Parathyroid adenoma (tissue), 2 donors: ENCODE data around the gene NELFB.

Experiments used
- H2AFZ ChIP-seq: fragments of 300-600 bp; sonication (generic); one replicate; pipeline ENCODE4 v1.7.0; 2017; ENCODE audit warnings: antibody characterized with exemption, mild to moderate bottlenecking
- H3K27ac ChIP-seq: fragments of 300-600 bp; sonication (generic); one replicate; pipeline ENCODE4 v1.7.0; 2017
- H3K27me3 ChIP-seq: fragments of 300-600 bp; sonication (generic); one replicate; pipeline ENCODE4 v1.7.0; 2017; ENCODE audit warnings: low read length; ENCODE audit not compliant: control insufficient read depth, insufficient read depth
- H3K36me3 ChIP-seq: fragments of 300-600 bp; sonication (generic); one replicate; pipeline ENCODE4 v1.7.0; 2017; ENCODE audit warnings: low read length; ENCODE audit not compliant: control insufficient read depth, insufficient read depth
- H3K4me1 ChIP-seq: fragments of 300-600 bp; sonication (generic); one replicate; pipeline ENCODE4 v1.7.0; 2017; ENCODE audit warnings: control low read depth
- H3K4me2 ChIP-seq: fragments of 300-600 bp; sonication (generic); one replicate; pipeline ENCODE4 v1.7.0; 2017; ENCODE audit warnings: low read length
- H3K4me3 ChIP-seq: fragments of 300-600 bp; sonication (generic); one replicate; pipeline ENCODE4 v1.7.0; 2017; ENCODE audit warnings: low read depth, low read length
- H3K79me2 ChIP-seq: fragments of 300-600 bp; sonication (generic); one replicate; pipeline ENCODE4 v1.7.0; 2017; ENCODE audit warnings: control low read depth
- H3K9ac ChIP-seq: fragments of 300-600 bp; sonication (generic); one replicate; pipeline ENCODE4 v1.7.0; 2017; ENCODE audit warnings: mild to moderate bottlenecking
- H3K9me3 ChIP-seq: fragments of 300-600 bp; sonication (generic); one replicate; pipeline ENCODE4 v1.7.0; 2017; ENCODE audit warnings: low read length; ENCODE audit not compliant: control insufficient read depth
- TF ChIP-seq, protein P1 (sequence below): fragments of 300-600 bp; sonication (generic); IDR thresholded peaks from one replicate; pipeline ENCODE4 v1.7.0; 2017; ENCODE audit warnings: antibody characterized with exemption, mild to moderate bottlenecking
- donor health status: primary hyperparathyroidism.

The NELFB gene

DNA sequence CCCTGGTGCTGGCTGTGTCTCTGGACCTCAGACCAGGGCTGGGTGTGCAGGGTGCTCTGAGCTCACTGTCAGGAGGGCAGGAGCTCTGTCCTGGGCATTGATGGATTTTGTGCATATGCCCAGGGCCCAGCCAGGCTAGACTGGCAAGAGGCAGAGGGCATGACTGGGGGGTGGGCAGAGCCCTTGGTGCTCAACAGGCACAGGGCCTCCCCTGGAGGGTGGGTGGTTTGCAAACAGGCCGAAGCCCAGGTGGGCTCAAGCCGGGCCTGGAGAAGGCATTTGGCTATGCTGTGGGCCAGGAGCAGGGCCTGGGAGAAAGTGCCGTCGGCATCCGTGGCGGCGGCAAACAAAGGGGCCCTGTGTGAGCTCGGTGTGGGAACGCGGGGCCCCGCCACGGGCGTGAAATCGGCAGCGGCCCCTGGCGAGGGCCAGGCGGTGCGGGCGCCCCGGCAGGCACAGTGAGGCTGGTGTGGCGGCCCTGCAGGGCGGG lies 48.8 kb downstream of the NELFB start:
- no peak overlapping the region for H3K27ac ChIP-seq
- H2AFZ ChIP-seq, result no peak overlapping the region
- no peak overlapping the region for H3K9ac ChIP-seq
- H3K36me3 ChIP-seq, result no peaks in the 10 kb centered on the region
- no peaks in the 10 kb centered on the region for H3K27me3 ChIP-seq
- TF ChIP-seq, protein P1, sequence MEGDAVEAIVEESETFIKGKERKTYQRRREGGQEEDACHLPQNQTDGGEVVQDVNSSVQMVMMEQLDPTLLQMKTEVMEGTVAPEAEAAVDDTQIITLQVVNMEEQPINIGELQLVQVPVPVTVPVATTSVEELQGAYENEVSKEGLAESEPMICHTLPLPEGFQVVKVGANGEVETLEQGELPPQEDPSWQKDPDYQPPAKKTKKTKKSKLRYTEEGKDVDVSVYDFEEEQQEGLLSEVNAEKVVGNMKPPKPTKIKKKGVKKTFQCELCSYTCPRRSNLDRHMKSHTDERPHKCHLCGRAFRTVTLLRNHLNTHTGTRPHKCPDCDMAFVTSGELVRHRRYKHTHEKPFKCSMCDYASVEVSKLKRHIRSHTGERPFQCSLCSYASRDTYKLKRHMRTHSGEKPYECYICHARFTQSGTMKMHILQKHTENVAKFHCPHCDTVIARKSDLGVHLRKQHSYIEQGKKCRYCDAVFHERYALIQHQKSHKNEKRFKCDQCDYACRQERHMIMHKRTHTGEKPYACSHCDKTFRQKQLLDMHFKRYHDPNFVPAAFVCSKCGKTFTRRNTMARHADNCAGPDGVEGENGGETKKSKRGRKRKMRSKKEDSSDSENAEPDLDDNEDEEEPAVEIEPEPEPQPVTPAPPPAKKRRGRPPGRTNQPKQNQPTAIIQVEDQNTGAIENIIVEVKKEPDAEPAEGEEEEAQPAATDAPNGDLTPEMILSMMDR, result no peak
- H3K4me1 ChIP-seq, result no peaks in the 10 kb centered on the region
- H3K4me3 ChIP-seq, result no peak overlapping the region
- H3K4me2 ChIP-seq, result no peak overlapping the region
- H3K79me2 ChIP-seq, result no peaks in the 10 kb centered on the region
- no peaks in the 10 kb centered on the region for H3K9me3 ChIP-seq

DNA sequence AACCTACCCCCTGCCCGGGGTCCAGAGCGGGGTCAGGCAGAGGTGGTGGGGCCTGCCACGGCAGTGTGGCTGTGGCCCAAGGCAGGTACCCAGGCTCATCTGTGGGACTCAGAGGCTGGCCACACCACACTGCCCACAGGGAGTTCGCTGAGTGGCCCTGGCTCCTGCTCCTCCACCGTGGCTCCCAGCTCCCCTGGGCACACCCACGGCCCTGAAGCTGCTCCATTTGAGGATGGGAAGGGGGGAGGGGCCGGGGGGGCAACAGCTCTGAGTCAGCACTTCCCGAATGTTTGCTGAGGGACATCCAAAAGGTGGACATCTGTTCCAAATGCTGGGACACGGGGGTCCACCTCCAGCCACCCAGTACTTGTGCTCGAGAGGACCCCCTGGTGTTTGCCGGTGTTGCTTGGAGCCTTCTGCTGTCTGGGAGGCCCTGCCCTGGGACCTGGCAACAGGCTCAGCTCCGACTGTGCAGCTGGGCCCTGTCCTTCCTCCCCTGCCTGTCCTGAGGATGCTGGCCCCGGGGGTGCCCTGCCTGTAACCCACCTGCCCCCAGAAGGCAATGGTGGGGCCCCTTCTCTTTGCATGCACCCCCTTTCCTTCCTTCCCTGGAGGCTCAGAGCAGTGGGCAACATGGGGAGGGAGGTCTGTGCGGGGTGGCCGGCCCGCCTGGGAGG lies 49.4 kb downstream of the NELFB start:
- Histone ChIP-seq H3K9me3 (no peaks in the 10 kb centered on the region), H3K27me3 (no peaks in the 10 kb centered on the region), H3K4me1 (no peaks in the 10 kb centered on the region), H3K36me3 (no peaks in the 10 kb centered on the region), H3K9ac (no peak overlapping the region), H3K4me3 (no peak overlapping the region), H3K79me2 (no peaks in the 10 kb centered on the region), H3K4me2 (peak overlapping the region; percentile 69), H2AFZ (no peak overlapping the region), H3K27ac (peak overlapping the region; percentile 60)
- TF ChIP-seq, protein P1, result no peak

DNA sequence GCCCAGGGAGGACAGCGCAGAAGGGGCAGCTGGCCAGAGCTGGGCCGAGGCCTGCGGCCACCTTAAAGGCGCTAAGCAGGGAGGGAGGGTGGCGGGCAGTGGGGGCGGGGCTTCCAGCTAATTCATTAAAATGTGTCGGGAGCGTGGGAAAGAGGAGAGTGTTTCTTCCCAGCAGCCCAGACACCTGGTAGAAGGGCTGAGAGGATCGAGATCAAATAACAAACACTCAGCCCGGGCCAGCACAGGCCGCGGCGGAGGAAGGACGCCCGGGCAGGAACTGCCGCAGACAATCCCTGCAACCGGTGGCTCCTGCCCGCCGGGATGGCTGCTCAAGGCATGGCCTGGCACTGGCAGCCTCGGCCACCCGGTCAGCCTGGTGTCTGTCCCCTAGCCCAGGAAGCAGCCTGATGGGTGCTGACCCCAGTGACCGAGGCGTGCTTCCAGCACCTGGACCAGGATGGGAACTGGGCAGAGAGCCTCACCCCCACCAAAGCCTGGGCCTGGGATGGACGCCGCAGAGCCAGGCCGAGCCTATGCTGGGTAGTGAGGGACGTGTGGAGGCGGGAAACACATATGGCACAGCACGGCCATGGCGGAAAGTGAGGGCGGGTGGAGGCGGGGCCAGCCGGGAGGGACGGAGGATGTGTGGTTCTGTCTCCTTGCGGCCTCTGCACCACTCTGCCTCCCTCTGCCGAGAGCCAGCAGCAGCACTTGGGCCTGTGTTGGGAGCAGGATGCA lies 50.1 kb downstream of the NELFB start:
- Histone ChIP-seq H3K4me2 (peak overlapping the region; percentile 69), H2AFZ (no peak overlapping the region), H3K4me1 (no peaks in the 10 kb centered on the region), H3K27ac (peak overlapping the region; percentile 60), H3K9ac (no peak overlapping the region), H3K36me3 (no peaks in the 10 kb centered on the region), H3K79me2 (no peaks in the 10 kb centered on the region), H3K27me3 (no peaks in the 10 kb centered on the region), H3K4me3 (no peak overlapping the region), H3K9me3 (no peaks in the 10 kb centered on the region)
- TF ChIP-seq, protein P1, result no peak

DNA sequence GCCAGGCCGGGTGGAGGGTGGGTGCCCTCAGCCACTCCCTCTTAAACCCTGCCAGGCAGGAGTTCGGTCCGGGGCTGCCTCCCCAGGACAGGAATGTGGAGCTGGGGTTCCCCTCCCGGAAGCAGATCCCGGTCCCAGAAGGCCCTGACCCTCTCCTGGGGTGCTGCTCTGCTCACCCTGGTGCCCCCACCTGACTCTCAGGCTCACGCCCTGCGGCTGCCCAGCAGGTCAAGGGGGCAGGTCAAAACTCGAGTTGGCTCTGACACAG lies 50.6 kb downstream of the NELFB start:
- TF ChIP-seq, protein P1, result no peak
- H3K27me3 ChIP-seq, result no peaks in the 10 kb centered on the region
- no peak overlapping the region for H3K4me3 ChIP-seq
- peak overlapping the region; percentile 69 for H3K4me2 ChIP-seq
- no peaks in the 10 kb centered on the region for H3K4me1 ChIP-seq
- H3K27ac ChIP-seq, result peak overlapping the region; percentile 60
- H3K9ac ChIP-seq, result no peak overlapping the region
- no peaks in the 10 kb centered on the region for H3K36me3 ChIP-seq
- H2AFZ ChIP-seq, result no peak overlapping the region
- H3K9me3 ChIP-seq, result no peaks in the 10 kb centered on the region
- no peaks in the 10 kb centered on the region for H3K79me2 ChIP-seq
